Smooth muscle cell (in vitro differentiated cells): ENCODE data around the gene FJX1. TPM values are rescaled to one million over a fixed set of nuclear protein-coding genes. Genes with fewer than 3 reads are reported as not detected.
"Not testable (repeated sequence)": the region's sequence is repeated elsewhere in the genome, so short reads cannot be mapped to it uniquely, and the experiment has no call there.

Source experiments
- DNase-seq: peaks from one replicate; lab custom pipeline; 2025; ENCODE audit not compliant: unreplicated experiment; lab: John Stamatoyannopoulos, UW
- H2AFZ ChIP-seq: fragments of 200-600 bp; sonication (generic); 2 replicates; pipeline ENCODE4 v1.6.0; 2016; ENCODE audit warnings: antibody characterized with exemption, low read depth, mild to moderate bottlenecking
- H3F3A ChIP-seq: fragments of 200-600 bp; sonication (generic); 2 replicates; pipeline ENCODE4 v1.6.0; 2017; ENCODE audit warnings: antibody characterized with exemption, low read depth
- H3K27ac ChIP-seq: fragments of 200-600 bp; sonication (generic); 2 replicates; pipeline ENCODE4 v1.5.1; 2016; ENCODE audit warnings: low read depth, mild to moderate bottlenecking
- H3K27me3 ChIP-seq: fragments of 200-600 bp; sonication (generic); 2 replicates; pipeline ENCODE4 v1.6.1; 2016; ENCODE audit warnings: low read depth, mild to moderate bottlenecking
- H3K36me3 ChIP-seq: fragments of 200-600 bp; sonication (generic); 2 replicates; pipeline ENCODE4 v1.5.1; 2016; ENCODE audit warnings: low read depth
- H3K4me1 ChIP-seq: fragments of 200-600 bp; sonication (generic); 2 replicates; pipeline ENCODE4 v1.5.1; 2016; ENCODE audit warnings: low read depth
- H3K4me2 ChIP-seq: fragments of 200-600 bp; sonication (generic); 2 replicates; pipeline ENCODE4 v1.6.0; 2016; ENCODE audit warnings: mild to moderate bottlenecking
- H3K4me3 ChIP-seq: fragments of 200-600 bp; sonication (generic); 2 replicates; pipeline ENCODE4 v1.5.1; 2016; ENCODE audit warnings: mild to moderate bottlenecking
- H3K79me2 ChIP-seq: fragments of 200-600 bp; sonication (generic); 2 replicates; pipeline ENCODE4 v1.6.0; 2016; ENCODE audit warnings: low read depth, mild to moderate bottlenecking
- H3K9ac ChIP-seq: fragments of 200-600 bp; sonication (generic); 2 replicates; pipeline ENCODE4 v1.6.0; 2016; ENCODE audit warnings: low read depth
- H3K9me3 ChIP-seq: fragments of 200-600 bp; sonication (generic); replicated peaks from 2 replicates; pipeline ENCODE4 v1.5.1; 2016; ENCODE audit warnings: low read depth
- H4K20me1 ChIP-seq: fragments of 200-600 bp; sonication (generic); 2 replicates; pipeline ENCODE4 v1.6.0; 2016; ENCODE audit warnings: low read depth
- CTCF ChIP-seq: fragments of 200-600 bp; sonication (generic); IDR thresholded peaks from 2 replicates; pipeline ENCODE4 v1.5.1; 2017; ENCODE audit warnings: borderline replicate concordance, mild to moderate bottlenecking, antibody characterized with exemption; ENCODE audit not compliant: insufficient read depth, poor library complexity, severe bottlenecking
- WGBS: methylation state at CpG from one replicate; pipeline ENCODE4 v1.1.7; 2016; ENCODE audit warnings: low lambda C conversion rate; 5-methylcytosine and 5-hydroxymethylcytosine counted together
- polyA plus RNA-seq: library from polyadenylated mRNA; unstranded; fragments of >200 nt; fragmentation: Nextera tagmentation; extraction: Ambion mirVana; gene quantifications from 2 replicates; pipeline ENCODE4 v1.2.1, GENCODE V29; 2016
- total RNA-seq: library from RNA; depleted of rRNA; stranded (reverse); fragments of >200 nt; gene quantifications from 2 replicates; pipeline ENCODE4 v1.2.3, GENCODE V29; 2014

FJX1 gene
- total and polyA plus RNA-seq, 2 experiments from 2014 or later, result 28.3 to 44.5 TPM

DNA sequence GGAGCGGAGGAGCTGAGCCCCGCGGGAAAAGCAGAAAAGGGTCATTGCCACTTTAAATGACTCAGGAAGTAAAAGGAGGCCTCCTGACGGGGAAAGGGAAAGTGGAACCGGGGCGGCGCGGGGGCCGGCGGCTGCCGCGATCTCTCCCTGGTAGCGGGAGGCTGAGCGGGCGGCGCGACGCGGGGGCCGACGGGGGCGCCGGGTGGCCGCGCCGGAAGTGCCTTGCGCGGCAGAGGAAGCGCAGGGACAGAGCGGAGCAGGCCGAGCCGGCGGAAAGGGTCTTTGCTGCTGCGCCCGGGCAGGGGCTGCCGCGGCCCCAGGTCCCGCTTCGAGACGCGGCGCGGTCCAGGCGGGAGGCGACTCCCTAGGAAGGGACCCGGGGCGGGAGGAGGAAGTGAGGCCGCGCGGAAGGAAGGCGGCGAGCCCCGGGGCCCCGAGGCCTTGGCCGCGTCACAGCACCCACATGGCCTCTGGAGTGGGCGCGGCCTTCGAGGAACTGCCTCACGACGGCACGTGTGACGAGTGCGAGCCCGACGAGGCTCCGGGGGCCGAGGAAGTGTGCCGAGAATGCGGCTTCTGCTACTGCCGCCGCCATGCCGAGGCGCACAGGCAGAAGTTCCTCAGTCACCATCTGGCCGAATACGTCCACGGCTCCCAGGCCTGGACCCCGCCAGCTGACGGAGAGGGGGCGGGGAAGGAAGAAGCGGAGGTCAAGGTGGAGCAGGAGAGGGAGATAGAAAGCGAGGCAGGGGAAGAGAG, 44.6 kb downstream of the FJX1 start, which contains the start of gene TRIM44:
Gene TRIM44 (plus strand): TSS at position 127 of the 759 bp plus-strand sequence. CDS start 337 bp downstream, at position 464.
- Histone ChIP-seq H3K9me3 (no peaks in the 10 kb centered on the region), H2AFZ (peak within 1 kb of the TSS; percentile 97), H3K9ac (peak within 1 kb of the TSS; percentile 94), H3K4me1 (peaks cover 21% of the 10 kb centered on the region), H3K79me2 (peaks cover 49% of the 10 kb centered on the region), H3K4me2 (peak within 1 kb of the TSS; percentile 95), H3K36me3 (peaks cover 9% of the 10 kb centered on the region), H3F3A (peaks cover 9% of the 10 kb centered on the region), H3K27me3 (no peaks in the 10 kb centered on the region), H4K20me1 (no peaks in the 10 kb centered on the region), H3K27ac (peak within 1 kb of the TSS; percentile 92), H3K4me3 (peak within 1 kb of the TSS; percentile 71)
- peak; percentile 66 for DNase-seq
- WGBS, result 5% methylated on average over 68 of the region's 82 CpGs
- TF ChIP-seq CTCF, result no peak

DNA sequence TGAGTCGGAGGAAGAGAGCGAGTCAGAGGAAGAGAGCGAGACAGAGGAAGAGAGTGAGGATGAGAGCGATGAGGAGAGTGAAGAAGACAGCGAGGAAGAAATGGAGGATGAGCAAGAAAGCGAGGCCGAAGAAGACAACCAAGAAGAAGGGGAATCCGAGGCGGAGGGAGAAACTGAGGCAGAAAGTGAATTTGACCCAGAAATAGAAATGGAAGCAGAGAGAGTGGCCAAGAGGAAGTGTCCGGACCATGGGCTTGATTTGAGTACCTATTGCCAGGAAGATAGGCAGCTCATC, 45.1 kb downstream of the FJX1 start:
- peak overlapping the region; percentile 94 for H3K9ac ChIP-seq
- no peak for TF ChIP-seq CTCF
- peak overlapping the region; percentile 71 for H3K4me3 ChIP-seq
- no peaks in the 10 kb centered on the region for H3K27me3 ChIP-seq
- H4K20me1 ChIP-seq, result peaks cover 5% of the 10 kb centered on the region
- H3K9me3 ChIP-seq, result no peaks in the 10 kb centered on the region
- peak overlapping the region; percentile 95 for H3K4me2 ChIP-seq
- H3K79me2 ChIP-seq, result peaks cover 54% of the 10 kb centered on the region
- peaks cover 9% of the 10 kb centered on the region for H3K36me3 ChIP-seq
- peak overlapping the region; percentile 92 for H3K27ac ChIP-seq
- 92% methylated on average over 10 of the region's 10 CpGs for WGBS
- peak overlapping the region; percentile 97 for H2AFZ ChIP-seq
- H3F3A ChIP-seq, result peaks cover 9% of the 10 kb centered on the region
- H3K4me1 ChIP-seq, result peaks cover 21% of the 10 kb centered on the region
- DNase-seq, result no peak

DNA sequence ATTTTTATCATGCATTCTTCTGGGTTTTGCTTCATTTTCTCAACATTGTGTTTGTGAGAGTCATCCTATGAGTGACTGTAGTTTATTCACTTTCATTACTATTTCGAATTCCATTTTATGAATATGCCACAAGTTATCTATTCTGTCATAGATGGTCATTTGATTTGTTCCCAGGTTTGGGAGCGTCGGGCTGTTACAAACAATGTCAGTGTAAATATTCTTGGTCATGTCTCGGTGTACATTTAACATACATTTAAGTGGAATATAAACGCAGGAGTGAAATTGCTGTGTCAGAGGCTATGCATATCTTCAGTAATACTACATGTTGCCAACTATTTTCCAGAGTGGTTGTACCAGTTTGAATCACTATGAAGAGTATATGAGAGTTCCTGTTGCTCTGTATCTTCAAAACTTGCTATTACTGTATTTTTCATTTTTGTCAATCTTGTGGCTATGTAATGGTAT, 46.7 kb downstream of the FJX1 start:
- peak overlapping the region; percentile 71 for H3K4me3 ChIP-seq
- H3K9me3 ChIP-seq, result no peaks in the 10 kb centered on the region
- H2AFZ ChIP-seq, result no peak overlapping the region
- 98% methylated on average over 5 of the region's 5 CpGs for WGBS
- peak overlapping the region; percentile 95 for H3K4me2 ChIP-seq
- peaks cover 21% of the 10 kb centered on the region for H3K4me1 ChIP-seq
- no peak for TF ChIP-seq CTCF
- H4K20me1 ChIP-seq, result peaks cover 20% of the 10 kb centered on the region
- peaks cover 9% of the 10 kb centered on the region for H3K36me3 ChIP-seq
- H3F3A ChIP-seq, result peaks cover 9% of the 10 kb centered on the region
- no peak for DNase-seq
- H3K79me2 ChIP-seq, result peaks cover 71% of the 10 kb centered on the region
- no peak overlapping the region for H3K27ac ChIP-seq
- H3K9ac ChIP-seq, result no peak overlapping the region
- no peaks in the 10 kb centered on the region for H3K27me3 ChIP-seq

- Histone ChIP-seq H3K9ac (no peak overlapping the region), H3K79me2 (peaks cover 93% of the 10 kb centered on the region), H2AFZ (no peak overlapping the region), H3K27ac (no peak overlapping the region), H3K4me3 (no peak overlapping the region), H3K4me1 (peaks cover 16% of the 10 kb centered on the region), H3F3A (peaks cover 9% of the 10 kb centered on the region), H3K9me3 (no peaks in the 10 kb centered on the region), H4K20me1 (peaks cover 43% of the 10 kb centered on the region), H3K27me3 (no peaks in the 10 kb centered on the region), H3K4me2 (no peak overlapping the region), H3K36me3 (peaks cover 9% of the 10 kb centered on the region)
- DNase-seq, result no peak
- WGBS, result 100% methylated on average over 1 of the region's 1 CpG
- no peak for TF ChIP-seq CTCF
Observed at GRCh38 chr11:35667257-35667656, 49.0 kb downstream of the FJX1 start.

- peaks cover 54% of the 10 kb centered on the region for H4K20me1 ChIP-seq
- not testable (repeated sequence) for H3K9ac ChIP-seq, H2AFZ ChIP-seq, DNase-seq, H3K36me3 ChIP-seq, H3K4me2 ChIP-seq, H3K27me3 ChIP-seq, H3K9me3 ChIP-seq, H3F3A ChIP-seq, H3K27ac ChIP-seq, H3K4me3 ChIP-seq
- WGBS, result 97% methylated on average over 3 of the region's 3 CpGs
- H3K4me1 ChIP-seq, result peaks cover 16% of the 10 kb centered on the region
- H3K79me2 ChIP-seq, result peaks cover 100% of the 10 kb centered on the region
Observed at GRCh38 chr11:35668350-35668749, 50.1 kb downstream of the FJX1 start.
